Uterus (tissue), 2 donors: ENCODE results near the gene EMD.
"Not testable (repeated sequence)": the region's sequence is repeated elsewhere in the genome, so short reads cannot be mapped to it uniquely, and the experiment has no call there.

Source experiments
- POLR2A ChIP-seq, 2 donors: fragments of 450-650 bp; IDR thresholded peaks; one replicate each; pipeline ENCODE4 v1.6.1; 2016; ENCODE audit warnings: antibody characterized with exemption in 2 of 2, mild to moderate bottlenecking in 1 of 2, moderate library complexity in 1 of 2
- TF ChIP-seq, protein P1 (sequence below), 4 experiments: fragments of 200-600 bp in 2 of 4; fragments of 450-650 bp in 2 of 4; sonication (generic) in 2 of 4; IDR thresholded peaks; one replicate each; pipeline ENCODE4 v1.5.1; 2016 to 2019; ENCODE audit warnings: antibody characterized with exemption in 4 of 4, mild to moderate bottlenecking in 2 of 4, moderate library complexity in 1 of 4

- TF ChIP-seq POLR2A (IDR thresholded peaks at IDR 0.05), result not testable (repeated sequence)
- TF ChIP-seq, protein P1, sequence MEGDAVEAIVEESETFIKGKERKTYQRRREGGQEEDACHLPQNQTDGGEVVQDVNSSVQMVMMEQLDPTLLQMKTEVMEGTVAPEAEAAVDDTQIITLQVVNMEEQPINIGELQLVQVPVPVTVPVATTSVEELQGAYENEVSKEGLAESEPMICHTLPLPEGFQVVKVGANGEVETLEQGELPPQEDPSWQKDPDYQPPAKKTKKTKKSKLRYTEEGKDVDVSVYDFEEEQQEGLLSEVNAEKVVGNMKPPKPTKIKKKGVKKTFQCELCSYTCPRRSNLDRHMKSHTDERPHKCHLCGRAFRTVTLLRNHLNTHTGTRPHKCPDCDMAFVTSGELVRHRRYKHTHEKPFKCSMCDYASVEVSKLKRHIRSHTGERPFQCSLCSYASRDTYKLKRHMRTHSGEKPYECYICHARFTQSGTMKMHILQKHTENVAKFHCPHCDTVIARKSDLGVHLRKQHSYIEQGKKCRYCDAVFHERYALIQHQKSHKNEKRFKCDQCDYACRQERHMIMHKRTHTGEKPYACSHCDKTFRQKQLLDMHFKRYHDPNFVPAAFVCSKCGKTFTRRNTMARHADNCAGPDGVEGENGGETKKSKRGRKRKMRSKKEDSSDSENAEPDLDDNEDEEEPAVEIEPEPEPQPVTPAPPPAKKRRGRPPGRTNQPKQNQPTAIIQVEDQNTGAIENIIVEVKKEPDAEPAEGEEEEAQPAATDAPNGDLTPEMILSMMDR (IDR thresholded peaks at IDR 0.05), result not testable (repeated sequence)
These were observed 21.3 kb downstream of the EMD start for GRCh38 chrX:154400369-154400817.
